Left lung (tissue), 10 donors: ENCODE results near the gene TCL1A. TPM values are rescaled to one million over a fixed set of nuclear protein-coding genes. Genes with fewer than 3 reads are reported as not detected.

Experiments used
- ATAC-seq: fragments of 200-7000 bp; cut with Tn5 transposase; one replicate; pipeline ENCODE4 v1.9.1; 2020; ENCODE audit warnings: moderate library complexity
- DNase-seq, 4 donors: peaks; one replicate each; pipeline ENCODE4 v3.0.0-alpha.2; 2013 to 2020
- H3K27ac ChIP-seq, 2 donors: fragments of 200-600 bp; sonication (generic) in 1 of 2; one replicate each; pipeline versions ENCODE4 v1.5.0 to v1.8.0; 2020 to 2021
- H3K27me3 ChIP-seq, 2 donors: fragments of 200-600 bp; sonication (generic) in 1 of 2; one replicate each; pipeline versions ENCODE4 v1.5.0 to v1.8.0; 2020 to 2021
- H3K36me3 ChIP-seq, 2 donors: fragments of 200-600 bp; sonication (generic) in 1 of 2; one replicate each; pipeline versions ENCODE4 v1.5.0 to v1.8.0; 2020 to 2021
- H3K4me1 ChIP-seq, 2 donors: fragments of 200-600 bp; one replicate each; pipeline ENCODE4 v1.8.0; 2021
- H3K4me3 ChIP-seq, 2 donors: fragments of 200-600 bp; sonication (generic) in 1 of 2; one replicate each; pipeline versions ENCODE4 v1.5.0 to v1.8.0; 2020 to 2021; ENCODE audit warnings: mild to moderate bottlenecking in 1 of 2
- H3K9me3 ChIP-seq, 2 donors: fragments of 200-600 bp; sonication (generic) in 1 of 2; one replicate each; pipeline versions ENCODE4 v1.5.0 to v1.8.0; 2020 to 2021
- intact Hi-C, 2 donors: fragments of 100-400 bp; cut with DNase I; formaldehyde crosslinking; loops; one replicate each; pipeline versions ENCODE4 v1.11.2 to v1.14.2; 2022
- polyA plus RNA-seq, 6 donors: library from polyadenylated mRNA; unstranded; fragments of 120-200 nt; gene quantifications; one replicate each; pipeline ENCODE4 v1.2.1, GENCODE V29; 2013; ENCODE audit not compliant: insufficient read length in 6 of 6
- total RNA-seq, 2 donors: library from RNA; stranded (reverse); fragmentation: NEBNext Ultra II Directional; extraction: Animal tissue kit (Norgen Biotek cat#: 25700); gene quantifications; one replicate each; pipeline ENCODE4 v1.2.1, GENCODE V29; 2021
- TF ChIP-seq, protein P1 (sequence below), 2 donors: fragments of 200-600 bp; sonication (generic) in 1 of 2; IDR thresholded peaks; one replicate each; pipeline versions ENCODE4 v1.5.0 to v1.8.0; 2021; ENCODE audit warnings: antibody characterized with exemption in 2 of 2
- donor health status: DM: no; HTN: yes; CAD: no.
- donor health status: DM: no; HTN: no; CAD: no.

Gene TCL1A
- total and polyA plus RNA-seq, 8 donors: 0.80 to 1.7 (median 1.2) TPM; not detected in 2

- Histone ChIP-seq H3K4me3 (no peak overlapping the region), H3K9me3 (no peaks in the 10 kb centered on the region), H3K36me3 (no peaks in the 10 kb centered on the region), H3K4me1 (no peaks in the 10 kb centered on the region), H3K27ac (no peak overlapping the region), H3K27me3 (peaks cover 4 to 39% of the 10 kb centered on the region in 2 donors)
- intact Hi-C loops: no loop called here
- TF ChIP-seq, protein P1, sequence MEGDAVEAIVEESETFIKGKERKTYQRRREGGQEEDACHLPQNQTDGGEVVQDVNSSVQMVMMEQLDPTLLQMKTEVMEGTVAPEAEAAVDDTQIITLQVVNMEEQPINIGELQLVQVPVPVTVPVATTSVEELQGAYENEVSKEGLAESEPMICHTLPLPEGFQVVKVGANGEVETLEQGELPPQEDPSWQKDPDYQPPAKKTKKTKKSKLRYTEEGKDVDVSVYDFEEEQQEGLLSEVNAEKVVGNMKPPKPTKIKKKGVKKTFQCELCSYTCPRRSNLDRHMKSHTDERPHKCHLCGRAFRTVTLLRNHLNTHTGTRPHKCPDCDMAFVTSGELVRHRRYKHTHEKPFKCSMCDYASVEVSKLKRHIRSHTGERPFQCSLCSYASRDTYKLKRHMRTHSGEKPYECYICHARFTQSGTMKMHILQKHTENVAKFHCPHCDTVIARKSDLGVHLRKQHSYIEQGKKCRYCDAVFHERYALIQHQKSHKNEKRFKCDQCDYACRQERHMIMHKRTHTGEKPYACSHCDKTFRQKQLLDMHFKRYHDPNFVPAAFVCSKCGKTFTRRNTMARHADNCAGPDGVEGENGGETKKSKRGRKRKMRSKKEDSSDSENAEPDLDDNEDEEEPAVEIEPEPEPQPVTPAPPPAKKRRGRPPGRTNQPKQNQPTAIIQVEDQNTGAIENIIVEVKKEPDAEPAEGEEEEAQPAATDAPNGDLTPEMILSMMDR (IDR thresholded peaks at IDR 0.05): no peak
- no peak for ATAC-seq
- no peak for DNase-seq
Observed at GRCh38 chr14:95700221-95700976, 13.5 kb downstream of the TCL1A start.

GRCh38 chr14:95699412-95699811, 14.5 kb downstream of the TCL1A start:
- H3K4me1 ChIP-seq: no peaks in the 10 kb centered on the region
- TF ChIP-seq, protein P1 (IDR thresholded peaks at IDR 0.05): no peak
- ATAC-seq: no peak
- no peaks in the 10 kb centered on the region for H3K9me3 ChIP-seq
- H3K27ac ChIP-seq: no peak overlapping the region
- H3K27me3 ChIP-seq: peaks cover 4 to 44% of the 10 kb centered on the region in 2 donors
- no peak overlapping the region for H3K4me3 ChIP-seq
- H3K36me3 ChIP-seq: no peaks in the 10 kb centered on the region
- no peak for DNase-seq
- intact Hi-C loops: no loop called here

- no peaks in the 10 kb centered on the region for H3K9me3 ChIP-seq
- intact Hi-C loops: no loop called here
- no peak overlapping the region for H3K27ac ChIP-seq
- ATAC-seq (no peak), DNase-seq (no peak)
- TF ChIP-seq, protein P1 (IDR thresholded peaks at IDR 0.05): no peak
- no peaks in the 10 kb centered on the region for H3K36me3 ChIP-seq
- no peaks in the 10 kb centered on the region for H3K4me1 ChIP-seq
- H3K4me3 ChIP-seq: no peak overlapping the region
- H3K27me3 ChIP-seq: peaks cover 4 to 39% of the 10 kb centered on the region in 2 donors
Observed at GRCh38 chr14:95698287-95698686, 15.6 kb downstream of the TCL1A start.

- TF ChIP-seq, protein P1 (IDR thresholded peaks at IDR 0.05): no peak
- DNase-seq: no peak
- H3K4me1 ChIP-seq: no peaks in the 10 kb centered on the region
- no peaks in the 10 kb centered on the region for H3K9me3 ChIP-seq
- no peaks in the 10 kb centered on the region for H3K36me3 ChIP-seq
- no peak overlapping the region for H3K27ac ChIP-seq
- peaks cover 4 to 40% of the 10 kb centered on the region in 2 donors for H3K27me3 ChIP-seq
- no peak for ATAC-seq
- H3K4me3 ChIP-seq: no peak overlapping the region
- intact Hi-C loops: no loop called here
Observed at GRCh38 chr14:95697764-95698163, 16.2 kb downstream of the TCL1A start.

- no peaks in the 10 kb centered on the region for H3K4me1 ChIP-seq
- no peaks in the 10 kb centered on the region for H3K36me3 ChIP-seq
- TF ChIP-seq, protein P1 (IDR thresholded peaks at IDR 0.05): no peak
- H3K4me3 ChIP-seq: no peak overlapping the region
- peaks cover 4 to 35% of the 10 kb centered on the region in 2 donors for H3K27me3 ChIP-seq
- ATAC-seq: no peak
- no peaks in the 10 kb centered on the region for H3K9me3 ChIP-seq
- DNase-seq: no peak
- intact Hi-C loops: no loop called here
- H3K27ac ChIP-seq: no peak overlapping the region
Observed at GRCh38 chr14:95696741-95697140, 17.2 kb downstream of the TCL1A start.
